PFSK-1 (cell line): ENCODE data around the gene CDH6.

Source experiments
- POLR2AphosphoS5 ChIP-seq: IDR thresholded peaks from 2 replicates; pipeline ENCODE4 v1.6.1; 2012; ENCODE audit warnings: low read depth, mild to moderate bottlenecking, control low read depth, low read length, moderate library complexity
- REST ChIP-seq, 2 experiments: IDR thresholded peaks; 2 replicates each; pipeline versions ENCODE4 v1.6.1 to v1.8.0; 2011 to 2012; ENCODE audit warnings: low read depth in 2 of 2, low read length in 2 of 2, control low read depth in 1 of 2, inconsistent platforms in 1 of 2, mild to moderate bottlenecking in 1 of 2, moderate library complexity in 1 of 2; ENCODE audit not compliant: insufficient read depth in 1 of 2
- TAF1 ChIP-seq: IDR thresholded peaks from 2 replicates; pipeline ENCODE4 v1.6.1; 2012; ENCODE audit warnings: low read length, control low read depth, borderline replicate concordance; ENCODE audit not compliant: insufficient read depth

DNA sequence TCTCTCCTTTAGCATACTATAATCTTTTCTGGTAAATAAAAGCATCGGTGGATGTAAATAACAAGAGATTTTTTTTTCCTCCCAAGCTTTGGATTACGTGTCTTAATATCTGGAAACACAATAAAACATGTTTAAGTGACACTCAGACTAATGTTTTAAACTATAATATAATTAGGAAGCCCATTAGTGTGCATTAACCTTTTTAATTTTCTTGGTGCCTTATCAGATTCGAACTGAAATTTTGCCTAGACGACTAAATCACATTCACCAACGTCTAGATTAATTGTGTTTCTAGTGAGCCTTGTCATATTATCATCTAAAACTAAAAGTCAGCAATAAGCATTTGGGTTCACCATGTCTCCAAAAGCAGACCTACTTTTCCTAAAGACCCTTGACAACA is 110.2 kb downstream of the CDH6 start:
- no peak for TF ChIP-seq REST (IDR thresholded peaks at IDR 0.05; ENCODE audit: insufficient read depth in 1 of 2, low read depth in 2 of 2, low read length in 2 of 2)
- no peak for TF ChIP-seq TAF1
- TF ChIP-seq POLR2AphosphoS5 = no peak
